ENCODE data around the gene SIAH2.

The SIAH2 gene

GRCh38 chr3:150783316-150783715 is 20.3 kb upstream of the SIAH2 start:
- TF ChIP-seq POLR2AphosphoS5 (IDR thresholded peaks at IDR 0.05; ENCODE audit: low read depth) (no peak), SPI1 (IDR thresholded peaks at IDR 0.05; ENCODE audit: borderline replicate concordance, low read depth) (no peak)
- TF ChIP-seq, protein P1, sequence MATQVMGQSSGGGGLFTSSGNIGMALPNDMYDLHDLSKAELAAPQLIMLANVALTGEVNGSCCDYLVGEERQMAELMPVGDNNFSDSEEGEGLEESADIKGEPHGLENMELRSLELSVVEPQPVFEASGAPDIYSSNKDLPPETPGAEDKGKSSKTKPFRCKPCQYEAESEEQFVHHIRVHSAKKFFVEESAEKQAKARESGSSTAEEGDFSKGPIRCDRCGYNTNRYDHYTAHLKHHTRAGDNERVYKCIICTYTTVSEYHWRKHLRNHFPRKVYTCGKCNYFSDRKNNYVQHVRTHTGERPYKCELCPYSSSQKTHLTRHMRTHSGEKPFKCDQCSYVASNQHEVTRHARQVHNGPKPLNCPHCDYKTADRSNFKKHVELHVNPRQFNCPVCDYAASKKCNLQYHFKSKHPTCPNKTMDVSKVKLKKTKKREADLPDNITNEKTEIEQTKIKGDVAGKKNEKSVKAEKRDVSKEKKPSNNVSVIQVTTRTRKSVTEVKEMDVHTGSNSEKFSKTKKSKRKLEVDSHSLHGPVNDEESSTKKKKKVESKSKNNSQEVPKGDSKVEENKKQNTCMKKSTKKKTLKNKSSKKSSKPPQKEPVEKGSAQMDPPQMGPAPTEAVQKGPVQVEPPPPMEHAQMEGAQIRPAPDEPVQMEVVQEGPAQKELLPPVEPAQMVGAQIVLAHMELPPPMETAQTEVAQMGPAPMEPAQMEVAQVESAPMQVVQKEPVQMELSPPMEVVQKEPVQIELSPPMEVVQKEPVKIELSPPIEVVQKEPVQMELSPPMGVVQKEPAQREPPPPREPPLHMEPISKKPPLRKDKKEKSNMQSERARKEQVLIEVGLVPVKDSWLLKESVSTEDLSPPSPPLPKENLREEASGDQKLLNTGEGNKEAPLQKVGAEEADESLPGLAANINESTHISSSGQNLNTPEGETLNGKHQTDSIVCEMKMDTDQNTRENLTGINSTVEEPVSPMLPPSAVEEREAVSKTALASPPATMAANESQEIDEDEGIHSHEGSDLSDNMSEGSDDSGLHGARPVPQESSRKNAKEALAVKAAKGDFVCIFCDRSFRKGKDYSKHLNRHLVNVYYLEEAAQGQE (IDR thresholded peaks at IDR 0.05; ENCODE audit: insufficient replicate concordance, low read depth) = no peak
- no peak overlapping the region for H3K27ac ChIP-seq (replicated peaks)
- H3K4me3 ChIP-seq (replicated peaks; ENCODE audit: insufficient read depth, low read length) = no peak overlapping the region
- no peaks in the 10 kb centered on the region for H3K27me3 ChIP-seq (ENCODE audit: insufficient read depth, poor library complexity, severe bottlenecking)
- no peak for DNase-seq (ENCODE audit: low read depth in 1 of 2, low spot score in 1 of 2)

DNA sequence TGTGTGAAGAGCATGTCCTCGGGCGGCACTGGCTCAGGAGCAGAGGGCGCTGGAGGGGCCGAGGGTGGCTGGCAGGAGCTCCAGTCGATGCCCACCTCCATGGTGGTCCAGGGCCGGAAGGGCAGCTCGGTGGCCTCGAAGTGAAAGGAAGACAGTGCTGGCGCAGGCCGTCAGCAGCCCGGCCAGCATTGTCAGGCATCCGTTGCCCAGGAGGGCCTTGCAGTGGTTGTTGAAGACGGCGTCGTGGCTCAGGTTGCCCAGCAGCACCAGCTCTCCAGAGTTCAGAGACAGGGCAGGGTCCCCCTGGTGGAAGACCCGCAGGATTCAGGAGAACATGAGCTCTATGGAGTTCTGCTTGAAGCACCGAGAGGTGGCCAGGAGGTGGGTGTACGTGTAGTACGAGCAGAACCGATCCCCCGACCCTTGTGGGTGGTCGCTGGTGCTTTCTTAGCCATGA is 16.5 kb upstream of the SIAH2 start:
- DNase-seq (ENCODE audit: low read depth in 1 of 2, low spot score in 1 of 2) = no peak
- TF ChIP-seq GABPA (IDR thresholded peaks at IDR 0.05; ENCODE audit: low read depth) = no peak
- TF ChIP-seq, protein P2, sequence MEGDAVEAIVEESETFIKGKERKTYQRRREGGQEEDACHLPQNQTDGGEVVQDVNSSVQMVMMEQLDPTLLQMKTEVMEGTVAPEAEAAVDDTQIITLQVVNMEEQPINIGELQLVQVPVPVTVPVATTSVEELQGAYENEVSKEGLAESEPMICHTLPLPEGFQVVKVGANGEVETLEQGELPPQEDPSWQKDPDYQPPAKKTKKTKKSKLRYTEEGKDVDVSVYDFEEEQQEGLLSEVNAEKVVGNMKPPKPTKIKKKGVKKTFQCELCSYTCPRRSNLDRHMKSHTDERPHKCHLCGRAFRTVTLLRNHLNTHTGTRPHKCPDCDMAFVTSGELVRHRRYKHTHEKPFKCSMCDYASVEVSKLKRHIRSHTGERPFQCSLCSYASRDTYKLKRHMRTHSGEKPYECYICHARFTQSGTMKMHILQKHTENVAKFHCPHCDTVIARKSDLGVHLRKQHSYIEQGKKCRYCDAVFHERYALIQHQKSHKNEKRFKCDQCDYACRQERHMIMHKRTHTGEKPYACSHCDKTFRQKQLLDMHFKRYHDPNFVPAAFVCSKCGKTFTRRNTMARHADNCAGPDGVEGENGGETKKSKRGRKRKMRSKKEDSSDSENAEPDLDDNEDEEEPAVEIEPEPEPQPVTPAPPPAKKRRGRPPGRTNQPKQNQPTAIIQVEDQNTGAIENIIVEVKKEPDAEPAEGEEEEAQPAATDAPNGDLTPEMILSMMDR (IDR thresholded peaks at IDR 0.05; ENCODE audit: insufficient read depth, low read length) = no peak
- TF ChIP-seq POLR2AphosphoS5 (IDR thresholded peaks at IDR 0.05; ENCODE audit: low read depth) = no peak
- TF ChIP-seq, protein P1 (IDR thresholded peaks at IDR 0.05; ENCODE audit: insufficient replicate concordance, low read depth) = no peak
- TF ChIP-seq SPI1 (IDR thresholded peaks at IDR 0.05; ENCODE audit: borderline replicate concordance, low read depth) = no peak
- Histone ChIP-seq H3K4me3 (replicated peaks; ENCODE audit: insufficient read depth, low read length) (no peak overlapping the region), H3K27me3 (ENCODE audit: insufficient read depth, poor library complexity, severe bottlenecking) (no peaks in the 10 kb centered on the region), H3K27ac (replicated peaks) (no peak overlapping the region)

DNA sequence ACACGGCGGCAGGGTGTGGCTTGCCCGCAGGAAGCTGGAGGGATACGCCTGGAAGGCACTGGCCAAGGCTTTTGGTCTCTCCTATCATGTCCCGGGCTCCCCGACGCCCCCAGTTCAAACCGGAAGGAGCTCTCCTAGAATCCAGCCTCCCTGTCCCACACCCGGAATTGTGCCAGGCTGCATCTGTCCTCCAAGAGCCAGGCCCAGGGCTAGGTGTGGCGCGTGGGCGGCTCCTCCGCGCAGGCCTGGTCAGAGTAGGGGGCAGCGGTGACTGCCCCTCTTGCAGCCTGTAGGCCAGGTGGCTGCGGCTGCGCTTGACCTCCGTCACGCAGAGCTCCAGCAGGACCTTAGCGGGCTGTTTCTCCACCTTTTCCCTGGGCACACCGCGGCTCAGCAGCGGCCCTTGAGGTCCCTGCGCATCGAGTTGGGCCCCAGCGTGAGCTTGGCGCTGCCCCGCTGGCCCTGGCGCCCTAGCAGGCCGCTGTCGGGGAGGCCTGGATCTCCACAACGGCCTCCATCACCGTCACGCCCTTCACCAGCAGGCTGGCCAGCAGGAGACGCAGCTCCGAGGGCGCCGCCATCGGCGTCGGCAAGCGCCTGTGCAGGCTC is 15.9 kb upstream of the SIAH2 start:
- Histone ChIP-seq H3K4me3 (replicated peaks; ENCODE audit: insufficient read depth, low read length) (no peak overlapping the region), H3K27ac (replicated peaks) (no peak overlapping the region), H3K27me3 (ENCODE audit: insufficient read depth, poor library complexity, severe bottlenecking) (no peaks in the 10 kb centered on the region)
- no peak for DNase-seq (ENCODE audit: low read depth in 1 of 2, low spot score in 1 of 2)
- TF ChIP-seq GABPA (IDR thresholded peaks at IDR 0.05; ENCODE audit: low read depth) = no peak
- TF ChIP-seq, protein P1 (IDR thresholded peaks at IDR 0.05; ENCODE audit: insufficient replicate concordance, low read depth) = no peak

DNA sequence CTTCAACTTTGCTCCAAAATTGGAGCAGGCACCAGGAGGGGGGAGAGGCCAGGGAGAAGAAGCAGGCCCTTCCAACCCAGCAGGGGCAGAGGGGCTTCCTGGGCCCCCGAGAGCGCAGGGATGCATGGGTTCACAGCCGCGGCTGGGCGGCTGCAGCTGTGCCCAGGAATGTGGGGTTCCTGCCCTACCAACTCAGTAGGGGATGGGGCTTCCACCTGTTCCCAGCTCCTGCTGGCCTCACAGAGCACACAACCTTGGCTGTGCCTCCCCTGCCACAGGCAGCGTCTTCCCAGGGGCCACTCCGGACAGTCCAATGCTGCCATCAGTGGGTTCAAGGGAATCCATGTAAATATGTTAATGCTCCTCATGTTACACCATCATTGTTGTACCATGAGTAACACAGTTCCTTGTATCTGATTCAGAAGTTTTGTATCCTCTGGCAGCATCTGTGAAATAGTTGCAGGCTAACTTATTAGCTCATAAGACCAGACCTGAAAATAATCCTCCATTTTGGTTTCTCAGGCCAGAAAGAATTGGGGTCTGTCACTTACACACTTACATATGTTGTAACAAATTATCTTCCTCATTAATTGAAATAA is 12.1 kb upstream of the SIAH2 start:
- Histone ChIP-seq H3K27me3 (ENCODE audit: insufficient read depth, poor library complexity, severe bottlenecking) (no peaks in the 10 kb centered on the region), H3K27ac (replicated peaks) (no peak overlapping the region), H3K4me3 (replicated peaks; ENCODE audit: insufficient read depth, low read length) (no peak overlapping the region)
- TF ChIP-seq, protein P1 (IDR thresholded peaks at IDR 0.05; ENCODE audit: insufficient replicate concordance, low read depth) = no peak
- TF ChIP-seq SPI1 (IDR thresholded peaks at IDR 0.05; ENCODE audit: borderline replicate concordance, low read depth) = no peak
- no peak for TF ChIP-seq POLR2AphosphoS5 (IDR thresholded peaks at IDR 0.05; ENCODE audit: low read depth)
- TF ChIP-seq GABPA (IDR thresholded peaks at IDR 0.05; ENCODE audit: low read depth) = no peak
- TF ChIP-seq, protein P2 (IDR thresholded peaks at IDR 0.05; ENCODE audit: insufficient read depth, low read length) = no peak
- no peak for DNase-seq (ENCODE audit: low read depth in 1 of 2, low spot score in 1 of 2)
